MM.1S (cell line): Measurements from ENCODE around the gene INSC.

Experiments used
- DNase-seq: peaks from one replicate; pipeline ENCODE4 v3.0.0-alpha.2; 2015
- H2AFZ ChIP-seq: fragments of 300-600 bp; sonication (generic); 2 replicates; pipeline ENCODE4 v1.6.0; 2016; ENCODE audit warnings: antibody characterized with exemption, low read length
- H3F3A ChIP-seq: fragments of 300-600 bp; sonication (generic); 2 replicates; pipeline ENCODE4 v1.6.1; 2016; ENCODE audit warnings: mild to moderate bottlenecking, antibody characterized with exemption, low read length, moderate library complexity, mixed read lengths; ENCODE audit not compliant: insufficient read depth
- H3K27ac ChIP-seq: fragments of 300-600 bp; sonication (generic); 2 replicates; pipeline ENCODE4 v1.5.1; 2016; ENCODE audit warnings: mild to moderate bottlenecking, low read length
- H3K27me3 ChIP-seq: fragments of 300-600 bp; sonication (generic); replicated peaks from 2 replicates; pipeline ENCODE4 v1.6.0; 2016; ENCODE audit warnings: low read length; ENCODE audit not compliant: insufficient read depth
- H3K36me3 ChIP-seq: fragments of 300-600 bp; sonication (generic); replicated peaks from 2 replicates; pipeline ENCODE4 v1.6.1; 2016; ENCODE audit warnings: mild to moderate bottlenecking, low read length, mixed read lengths; ENCODE audit not compliant: insufficient read depth
- H3K4me1 ChIP-seq: fragments of 300-600 bp; sonication (generic); 2 replicates; pipeline ENCODE4 v1.6.1; 2016; ENCODE audit warnings: low read length, mixed read lengths
- H3K4me2 ChIP-seq: fragments of 300-600 bp; sonication (generic); 2 replicates; pipeline ENCODE4 v1.6.0; 2016; ENCODE audit warnings: low read depth, low read length
- H3K4me3 ChIP-seq: fragments of 300-600 bp; sonication (generic); 2 replicates; pipeline ENCODE4 v1.5.1; 2016; ENCODE audit warnings: low read length, mixed read lengths
- H3K79me2 ChIP-seq: fragments of 300-600 bp; sonication (generic); 2 replicates; pipeline ENCODE4 v1.6.1; 2016; ENCODE audit warnings: mixed run types, low read length, mixed read lengths
- H3K9ac ChIP-seq: fragments of 300-600 bp; sonication (generic); 2 replicates; pipeline ENCODE4 v1.6.1; 2016; ENCODE audit warnings: low read length, mixed read lengths
- H3K9me2 ChIP-seq: fragments of 300-600 bp; sonication (generic); replicated peaks from 2 replicates; pipeline ENCODE4 v1.6.1; 2016; ENCODE audit warnings: mild to moderate bottlenecking, low read length, mixed read lengths; ENCODE audit not compliant: insufficient read depth
- H3K9me3 ChIP-seq: fragments of 300-600 bp; sonication (generic); replicated peaks from 2 replicates; pipeline ENCODE4 v1.6.1; 2016; ENCODE audit warnings: mild to moderate bottlenecking, low read length, mixed read lengths; ENCODE audit not compliant: insufficient read depth
- H4K20me1 ChIP-seq: fragments of 300-600 bp; sonication (generic); 2 replicates; pipeline ENCODE4 v1.6.1; 2016; ENCODE audit warnings: mild to moderate bottlenecking, low read length, moderate library complexity, mixed read lengths; ENCODE audit not compliant: insufficient read depth
- CTCF ChIP-seq: fragments of 300-600 bp; sonication (generic); IDR thresholded peaks from 2 replicates; pipeline ENCODE4 v1.5.1; 2016; ENCODE audit warnings: antibody characterized with exemption, low read length, mixed read lengths
- EZH2 ChIP-seq: fragments of 300-600 bp; sonication (generic); optimal IDR thresholded peaks from 2 replicates; pipeline ENCODE3; 2017; ENCODE audit warnings: low read depth, mild to moderate bottlenecking, antibody characterized with exemption, low read length, mixed read lengths
- EZH2phosphoT487 ChIP-seq: fragments of 300-600 bp; sonication (generic); IDR thresholded peaks from 2 replicates; pipeline ENCODE4 v1.6.1; 2018; ENCODE audit warnings: antibody characterized with exemption, low read length

Gene INSC

GRCh38 chr11:15233371-15234165 lies 118.8 kb downstream of the INSC start:
- Histone ChIP-seq H4K20me1 (no peaks in the 10 kb centered on the region), H3K36me3 (no peaks in the 10 kb centered on the region), H3K79me2 (no peaks in the 10 kb centered on the region), H3K4me3 (no peak overlapping the region), H2AFZ (no peak overlapping the region), H3K9me2 (no peaks in the 10 kb centered on the region), H3K27me3 (no peaks in the 10 kb centered on the region), H3K9ac (no peak overlapping the region), H3F3A (no peaks in the 10 kb centered on the region), H3K4me1 (peaks cover 8% of the 10 kb centered on the region), H3K4me2 (no peak overlapping the region), H3K27ac (no peak overlapping the region), H3K9me3 (no peaks in the 10 kb centered on the region)
- no peak for DNase-seq
- no peak for TF ChIP-seq EZH2
- TF ChIP-seq CTCF: no peak
- no peak for TF ChIP-seq EZH2phosphoT487

- no peaks in the 10 kb centered on the region for H3K79me2 ChIP-seq
- no peaks in the 10 kb centered on the region for H3K9me3 ChIP-seq
- H3K4me2 ChIP-seq: no peak overlapping the region
- H4K20me1 ChIP-seq: no peaks in the 10 kb centered on the region
- H3K4me1 ChIP-seq: peaks cover 8% of the 10 kb centered on the region
- no peak overlapping the region for H3K9ac ChIP-seq
- H3F3A ChIP-seq: no peaks in the 10 kb centered on the region
- peak; percentile 81 for DNase-seq
- no peak overlapping the region for H3K4me3 ChIP-seq
- no peaks in the 10 kb centered on the region for H3K27me3 ChIP-seq
- H2AFZ ChIP-seq: 0 out of 2 replicates have a peak overlapping the region, but pooled peaks have one; percentile 2
- TF ChIP-seq EZH2: no peak
- TF ChIP-seq CTCF: no peak
- no peak for TF ChIP-seq EZH2phosphoT487
- no peaks in the 10 kb centered on the region for H3K36me3 ChIP-seq
- no peaks in the 10 kb centered on the region for H3K9me2 ChIP-seq
- H3K27ac ChIP-seq: no peak overlapping the region
Observed at GRCh38 chr11:15234796-15235195, 120.1 kb downstream of the INSC start.

GRCh38 chr11:15236559-15236958 lies 121.8 kb downstream of the INSC start:
- no peaks in the 10 kb centered on the region for H4K20me1 ChIP-seq
- no peaks in the 10 kb centered on the region for H3K36me3 ChIP-seq
- peaks cover 8% of the 10 kb centered on the region for H3K4me1 ChIP-seq
- no peaks in the 10 kb centered on the region for H3K79me2 ChIP-seq
- H3K9me3 ChIP-seq: no peaks in the 10 kb centered on the region
- no peak overlapping the region for H3K9ac ChIP-seq
- H3F3A ChIP-seq: no peaks in the 10 kb centered on the region
- no peak overlapping the region for H2AFZ ChIP-seq
- H3K4me3 ChIP-seq: no peak overlapping the region
- DNase-seq: no peak
- H3K27ac ChIP-seq: no peak overlapping the region
- no peaks in the 10 kb centered on the region for H3K27me3 ChIP-seq
- no peaks in the 10 kb centered on the region for H3K9me2 ChIP-seq
- no peak overlapping the region for H3K4me2 ChIP-seq
- TF ChIP-seq EZH2 (no peak), EZH2phosphoT487 (no peak), CTCF (no peak)
